H1 (cell line): ENCODE results near the gene TNRC6C. TPM values are rescaled to one million over a fixed set of nuclear protein-coding genes. Genes with fewer than 3 reads are reported as not detected.

ENCODE experiments used
- HDAC6 ChIP-seq: IDR thresholded peaks from one replicate; pipeline ENCODE4 v1.7.1; 2012; ENCODE audit warnings: low read depth, mild to moderate bottlenecking, inconsistent platforms, low read length, moderate library complexity
- RXRA ChIP-seq: IDR thresholded peaks from 2 replicates; pipeline ENCODE4 v1.6.1; 2011; ENCODE audit warnings: low read depth, mild to moderate bottlenecking, low read length, moderate library complexity; ENCODE audit not compliant: insufficient read depth
- polyA plus RNA-seq, 7 experiments: library from polyadenylated mRNA; depleted of rRNA in 3 of 7; stranded (reverse) in 5 of 7; unstranded in 2 of 7; fragments of >200 nt in 5 of 7; fragments of 200-250 nt in 2 of 7; gene quantifications; 1 replicate in 5 of 7; 2 replicates in 1 of 7; 4 replicates in 1 of 7; pipeline versions ENCODE4 v1.2.1 to v1.2.3, GENCODE V29; 2011 to 2013; ENCODE audit warnings: missing spikeins in 2 of 7, mixed read lengths in 2 of 7
- total RNA-seq: library from RNA; stranded (reverse); fragmentation: NEBNext Ultra II Directional; extraction: Animal tissue kit (Norgen Biotek cat#: 25700); gene quantifications from 2 replicates; pipeline ENCODE4 v1.2.1, GENCODE V29; 2021
- TF ChIP-seq, protein P1 (sequence below), 3 experiments: IDR thresholded peaks; 1 replicate in 2 of 3; 2 replicates in 1 of 3; pipeline versions ENCODE4 v1.5.1 to v1.6.1; 2011; ENCODE audit warnings: low read length in 3 of 3, mild to moderate bottlenecking in 3 of 3, inconsistent platforms in 2 of 3, low read depth in 1 of 3, moderate library complexity in 1 of 3; ENCODE audit not compliant: insufficient read depth in 1 of 3; ENCODE audit errors: control extremely low read depth in 1 of 3

The TNRC6C gene
- total and polyA plus RNA-seq, 2 of the 8 experiments (the other 6 are each of a cell fraction or from before 2014, with no cell fraction given) = 2.8 to 28.9 TPM

DNA sequence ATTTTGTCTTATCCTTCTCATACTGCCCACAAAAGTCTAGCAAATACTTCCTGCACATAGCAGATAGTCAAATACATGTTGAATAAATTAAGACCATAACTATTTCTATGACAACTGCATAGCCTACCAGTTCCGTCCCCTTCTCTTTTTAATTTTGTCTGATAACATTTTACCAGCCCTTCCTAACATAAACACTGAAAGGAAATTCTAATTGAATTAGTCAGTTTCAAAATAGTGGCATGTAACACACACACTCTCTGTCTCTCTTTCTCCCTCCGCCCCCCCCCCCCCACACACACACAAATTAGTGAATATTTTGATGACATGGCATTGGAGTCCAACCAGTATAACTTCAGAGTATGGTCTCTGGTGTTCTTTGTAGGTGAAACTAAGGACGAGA is 41.8 kb downstream of the TNRC6C start (continued):
- TF ChIP-seq RXRA (no peak), HDAC6 (no peak)
- TF ChIP-seq, protein P1, sequence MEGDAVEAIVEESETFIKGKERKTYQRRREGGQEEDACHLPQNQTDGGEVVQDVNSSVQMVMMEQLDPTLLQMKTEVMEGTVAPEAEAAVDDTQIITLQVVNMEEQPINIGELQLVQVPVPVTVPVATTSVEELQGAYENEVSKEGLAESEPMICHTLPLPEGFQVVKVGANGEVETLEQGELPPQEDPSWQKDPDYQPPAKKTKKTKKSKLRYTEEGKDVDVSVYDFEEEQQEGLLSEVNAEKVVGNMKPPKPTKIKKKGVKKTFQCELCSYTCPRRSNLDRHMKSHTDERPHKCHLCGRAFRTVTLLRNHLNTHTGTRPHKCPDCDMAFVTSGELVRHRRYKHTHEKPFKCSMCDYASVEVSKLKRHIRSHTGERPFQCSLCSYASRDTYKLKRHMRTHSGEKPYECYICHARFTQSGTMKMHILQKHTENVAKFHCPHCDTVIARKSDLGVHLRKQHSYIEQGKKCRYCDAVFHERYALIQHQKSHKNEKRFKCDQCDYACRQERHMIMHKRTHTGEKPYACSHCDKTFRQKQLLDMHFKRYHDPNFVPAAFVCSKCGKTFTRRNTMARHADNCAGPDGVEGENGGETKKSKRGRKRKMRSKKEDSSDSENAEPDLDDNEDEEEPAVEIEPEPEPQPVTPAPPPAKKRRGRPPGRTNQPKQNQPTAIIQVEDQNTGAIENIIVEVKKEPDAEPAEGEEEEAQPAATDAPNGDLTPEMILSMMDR (IDR thresholded peaks at IDR 0.05; ENCODE audit: control extremely low read depth in 1 of 3, insufficient read depth in 1 of 3, low read depth in 1 of 3, low read length in 3 of 3) = no peak
- TF ChIP-seq, all 59 proteins: peak for 0
